ENCODE data around the gene CYP26A1.
"Not testable (repeated sequence)": the region's sequence is repeated elsewhere in the genome, so short reads cannot be mapped to it uniquely, and the experiment has no call there.

CYP26A1 gene

GRCh38 chr10:93080350-93081046 is 6.8 kb downstream of the CYP26A1 start:
- peak in 5 of 6 experiments; percentile 22 to 59 (median 34) for DNase-seq

- no peak for DNase-seq
Measured at GRCh38 chr10:93081318-93081717, 7.6 kb downstream of the CYP26A1 start.

GRCh38 chr10:93081834-93082233 is 8.1 kb downstream of the CYP26A1 start:
- DNase-seq: no peak

- no peak for DNase-seq
Measured at GRCh38 chr10:93083743-93084539, 10.2 kb downstream of the CYP26A1 start.

GRCh38 chr10:93085272-93085859 is 11.7 kb downstream of the CYP26A1 start:
- no peak for DNase-seq

GRCh38 chr10:93086289-93086688 is 12.6 kb downstream of the CYP26A1 start:
- DNase-seq: no peak

- DNase-seq: no peak
Measured at GRCh38 chr10:93087846-93088245, 14.2 kb downstream of the CYP26A1 start.

GRCh38 chr10:93088466-93088865 is 14.8 kb downstream of the CYP26A1 start:
- DNase-seq: no peak

GRCh38 chr10:93090619-93091018 is 16.9 kb downstream of the CYP26A1 start:
- no peak for DNase-seq

GRCh38 chr10:93091960-93092359 is 18.3 kb downstream of the CYP26A1 start:
- no peak for DNase-seq

- no peak for DNase-seq
Measured at GRCh38 chr10:93095225-93095624, 21.5 kb downstream of the CYP26A1 start.

- DNase-seq: no peak
Measured at GRCh38 chr10:93096901-93097300, 23.2 kb downstream of the CYP26A1 start.

- no peak for DNase-seq
Measured at GRCh38 chr10:93097386-93097785, 23.7 kb downstream of the CYP26A1 start.

- no peak for DNase-seq
Measured at GRCh38 chr10:93098816-93099215, 25.1 kb downstream of the CYP26A1 start.

GRCh38 chr10:93099670-93100069 is 26.0 kb downstream of the CYP26A1 start:
- DNase-seq: no peak

- not testable (repeated sequence) for DNase-seq
Measured at GRCh38 chr10:93101148-93101547, 27.5 kb downstream of the CYP26A1 start.

- DNase-seq: no peak
Measured at GRCh38 chr10:93103953-93104352, 30.3 kb downstream of the CYP26A1 start.

- no peak for DNase-seq
Measured at GRCh38 chr10:93106631-93107072, 33.0 kb downstream of the CYP26A1 start.

- no peak for DNase-seq
Measured at GRCh38 chr10:93110472-93111146, 36.9 kb downstream of the CYP26A1 start.

GRCh38 chr10:93113042-93113441 is 39.3 kb downstream of the CYP26A1 start:
- DNase-seq: no peak

- DNase-seq: peak; percentile 36 to 82 (median 62)
Measured at GRCh38 chr10:93115661-93116383, 42.1 kb downstream of the CYP26A1 start.

GRCh38 chr10:93121311-93121710 is 47.6 kb downstream of the CYP26A1 start:
- no peak for DNase-seq

Data from stimulated activated naive CD4-positive, alpha-beta T cell (primary cell).